Cardiac fibroblast (primary cell): Measurements from ENCODE around the gene HIVEP3.

ENCODE experiments used
- DNase-seq, 2 donors: peaks; one replicate each; pipeline versions ENCODE4 v3.0.0 to v3.0.0-alpha.2; 2010; ENCODE audit warnings: low read depth in 2 of 2
- H3K4me3 ChIP-seq, 2 donors: replicated peaks in 1 of 2; 1 replicate in 1 of 2; 2 replicates in 1 of 2; pipeline ENCODE4 v1.5.1; 2011; ENCODE audit warnings: low read depth in 2 of 2, low read length in 2 of 2, mild to moderate bottlenecking in 2 of 2, moderate library complexity in 1 of 2
- CTCF ChIP-seq: IDR thresholded peaks from one replicate; pipeline ENCODE4 v1.5.1; 2011; ENCODE audit warnings: low read depth, mild to moderate bottlenecking, low read length, inconsistent platforms

Gene HIVEP3

GRCh38 chr1:41739061-41739955 lies 179.4 kb downstream of the HIVEP3 start:
- no peak overlapping the region for H3K4me3 ChIP-seq
- peak; percentile 73 to 81 for DNase-seq

GRCh38 chr1:41738475-41738874 lies 180.2 kb downstream of the HIVEP3 start:
- TF ChIP-seq CTCF = no peak
- peak in 1 of 2 donors; percentile 47 for DNase-seq
- H3K4me3 ChIP-seq = no peak overlapping the region

More at GRCh38 chr1:41739061-41739955, 179.4 kb downstream of the HIVEP3 start:
- TF ChIP-seq CTCF = no peak

- H3K4me3 ChIP-seq = no peak overlapping the region
- DNase-seq = no peak
- TF ChIP-seq CTCF = no peak
Observed at GRCh38 chr1:41738006-41738405, 180.7 kb downstream of the HIVEP3 start.

- DNase-seq = peak in 1 of 2 donors; percentile 59
- H3K4me3 ChIP-seq = no peak overlapping the region
- no peak for TF ChIP-seq CTCF
Observed at GRCh38 chr1:41735631-41736260, 183.0 kb downstream of the HIVEP3 start.

GRCh38 chr1:41735139-41735538 lies 183.6 kb downstream of the HIVEP3 start:
- no peak overlapping the region for H3K4me3 ChIP-seq
- no peak for DNase-seq
- TF ChIP-seq CTCF = no peak

GRCh38 chr1:41734201-41734970 lies 184.3 kb downstream of the HIVEP3 start:
- no peak overlapping the region for H3K4me3 ChIP-seq
- no peak for TF ChIP-seq CTCF
- no peak for DNase-seq
